ENCODE data around the gene HAL. TPM values are rescaled to one million over a fixed set of nuclear protein-coding genes. Genes with fewer than 3 reads are reported as not detected.

The HAL gene
- polyA plus RNA-seq, 1 donor = 3.6 TPM

- no peaks in the 10 kb centered on the region for H3K9me3 ChIP-seq (ENCODE audit: control insufficient read depth, low read depth, low read length)
- no peak overlapping the region for H3K4me3 ChIP-seq (ENCODE audit: low read length)
- DNase-seq = no peak
- WGBS (ENCODE audit: insufficient coverage, low lambda C conversion rate) = 73% methylated on average over 3 of the region's 27 CpGs
- H3K4me1 ChIP-seq (ENCODE audit: control insufficient read depth, insufficient read depth, low read length) = no peaks in the 10 kb centered on the region
- H3K27me3 ChIP-seq (ENCODE audit: control insufficient read depth, insufficient read depth, low read length) = no peaks in the 10 kb centered on the region
- no peak overlapping the region for H3K27ac ChIP-seq (ENCODE audit: low read length)
- H3K36me3 ChIP-seq (ENCODE audit: control insufficient read depth, insufficient read depth, low read length) = no peaks in the 10 kb centered on the region
Observed at GRCh38 chr12:95956557-95957145, 39.5 kb downstream of the HAL start.

DNA sequence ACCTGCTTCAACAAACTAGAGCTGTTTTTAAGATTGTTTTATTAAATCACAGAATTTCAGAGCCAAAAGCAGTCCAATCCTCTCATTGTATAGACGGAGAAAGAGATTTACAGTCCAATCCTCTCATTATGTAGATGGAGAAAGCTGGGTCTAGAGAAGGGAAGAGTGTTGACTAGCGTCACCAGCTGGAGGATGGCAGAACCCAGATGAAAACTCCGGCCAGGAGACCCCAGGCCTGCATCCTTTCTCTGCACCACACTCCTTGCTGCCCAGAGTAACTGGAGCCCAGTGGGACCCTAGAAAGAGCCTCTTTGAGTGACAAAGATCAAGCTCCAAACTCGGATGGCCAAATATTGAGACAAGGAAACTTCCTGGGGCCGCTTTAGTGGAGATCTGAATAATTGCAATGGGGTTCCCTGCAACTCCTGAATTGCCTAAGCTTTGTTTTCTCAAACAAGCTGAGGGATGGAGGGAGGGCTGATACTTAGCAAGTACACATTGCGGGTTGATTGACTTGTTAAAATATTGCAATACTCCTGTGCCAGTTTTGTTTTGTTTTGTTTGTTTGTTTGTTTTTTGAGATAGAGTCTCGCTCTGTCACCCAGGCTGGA lies 40.5 kb downstream of the HAL start:
- Histone ChIP-seq H3K27ac (ENCODE audit: low read length) (no peak overlapping the region), H3K4me3 (ENCODE audit: low read length) (no peak overlapping the region), H3K9me3 (ENCODE audit: control insufficient read depth, low read depth, low read length) (no peaks in the 10 kb centered on the region), H3K4me1 (ENCODE audit: control insufficient read depth, insufficient read depth, low read length) (no peaks in the 10 kb centered on the region), H3K36me3 (ENCODE audit: control insufficient read depth, insufficient read depth, low read length) (no peaks in the 10 kb centered on the region), H3K27me3 (ENCODE audit: control insufficient read depth, insufficient read depth, low read length) (no peaks in the 10 kb centered on the region)
- WGBS (ENCODE audit: insufficient coverage, low lambda C conversion rate) = 86% methylated on average over 1 of the region's 7 CpGs
- no peak for DNase-seq

- Histone ChIP-seq H3K9me3 (ENCODE audit: control insufficient read depth, low read depth, low read length) (no peaks in the 10 kb centered on the region), H3K4me1 (ENCODE audit: control insufficient read depth, insufficient read depth, low read length) (no peaks in the 10 kb centered on the region), H3K27ac (ENCODE audit: low read length) (no peak overlapping the region), H3K4me3 (ENCODE audit: low read length) (no peak overlapping the region), H3K36me3 (ENCODE audit: control insufficient read depth, insufficient read depth, low read length) (no peaks in the 10 kb centered on the region), H3K27me3 (ENCODE audit: control insufficient read depth, insufficient read depth, low read length) (no peaks in the 10 kb centered on the region)
- DNase-seq = no peak
- no CpG with 5 or more reads among the region's 1 CpG for WGBS (ENCODE audit: insufficient coverage, low lambda C conversion rate)
Observed at GRCh38 chr12:95953000-95953399, 43.1 kb downstream of the HAL start.

DNA sequence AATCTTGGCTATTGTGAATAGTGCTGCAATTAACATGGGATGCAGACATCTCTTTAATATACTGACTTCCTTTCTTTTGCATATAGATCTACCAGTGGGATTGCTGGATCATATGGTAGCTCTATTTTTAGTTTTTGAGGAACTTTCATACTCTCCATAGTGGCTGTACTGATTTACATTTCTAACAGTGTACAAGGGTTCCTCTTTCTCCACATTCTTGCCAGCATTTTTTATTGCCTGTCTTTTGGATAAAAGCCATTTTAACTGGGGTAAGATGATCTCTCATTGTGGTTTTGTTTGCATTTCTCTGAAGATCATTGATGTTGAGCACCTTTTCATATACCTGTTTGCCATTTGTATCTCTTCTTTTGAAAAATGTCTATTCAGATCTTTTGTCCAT lies 44.6 kb downstream of the HAL start:
- H3K4me1 ChIP-seq (ENCODE audit: control insufficient read depth, insufficient read depth, low read length) = no peaks in the 10 kb centered on the region

GRCh38 chr12:95949477-95950206 lies 46.5 kb downstream of the HAL start:
- H3K9me3 ChIP-seq (ENCODE audit: control insufficient read depth, low read depth, low read length) = no peaks in the 10 kb centered on the region
- no peaks in the 10 kb centered on the region for H3K4me1 ChIP-seq (ENCODE audit: control insufficient read depth, insufficient read depth, low read length)
- no peak overlapping the region for H3K27ac ChIP-seq (ENCODE audit: low read length)
- 31% methylated on average over 2 of the region's 4 CpGs for WGBS (ENCODE audit: insufficient coverage, low lambda C conversion rate)
- H3K36me3 ChIP-seq (ENCODE audit: control insufficient read depth, insufficient read depth, low read length) = no peaks in the 10 kb centered on the region
- H3K4me3 ChIP-seq (ENCODE audit: low read length) = no peak overlapping the region
- no peaks in the 10 kb centered on the region for H3K27me3 ChIP-seq (ENCODE audit: control insufficient read depth, insufficient read depth, low read length)
- DNase-seq = no peak

More for the DNA sequence above, 44.6 kb downstream of the HAL start:
- no peaks in the 10 kb centered on the region for H3K36me3 ChIP-seq (ENCODE audit: control insufficient read depth, insufficient read depth, low read length)
- H3K9me3 ChIP-seq (ENCODE audit: control insufficient read depth, low read depth, low read length) = no peaks in the 10 kb centered on the region
- no peak overlapping the region for H3K27ac ChIP-seq (ENCODE audit: low read length)
- no peaks in the 10 kb centered on the region for H3K27me3 ChIP-seq (ENCODE audit: control insufficient read depth, insufficient read depth, low read length)
- H3K4me3 ChIP-seq (ENCODE audit: low read length) = no peak overlapping the region
- no peak for DNase-seq

- peaks cover 3% of the 10 kb centered on the region for H3K27me3 ChIP-seq (ENCODE audit: control insufficient read depth, insufficient read depth, low read length)
- H3K36me3 ChIP-seq (ENCODE audit: control insufficient read depth, insufficient read depth, low read length) = no peaks in the 10 kb centered on the region
- H3K4me3 ChIP-seq (ENCODE audit: low read length) = no peak overlapping the region
- no CpG with 5 or more reads among the region's 10 CpGs for WGBS (ENCODE audit: insufficient coverage, low lambda C conversion rate)
- no peaks in the 10 kb centered on the region for H3K9me3 ChIP-seq (ENCODE audit: control insufficient read depth, low read depth, low read length)
- H3K27ac ChIP-seq (ENCODE audit: low read length) = no peak overlapping the region
- peaks cover 3% of the 10 kb centered on the region for H3K4me1 ChIP-seq (ENCODE audit: control insufficient read depth, insufficient read depth, low read length)
- no peak for DNase-seq
Observed at GRCh38 chr12:95944108-95944704, 51.9 kb downstream of the HAL start.

DNA sequence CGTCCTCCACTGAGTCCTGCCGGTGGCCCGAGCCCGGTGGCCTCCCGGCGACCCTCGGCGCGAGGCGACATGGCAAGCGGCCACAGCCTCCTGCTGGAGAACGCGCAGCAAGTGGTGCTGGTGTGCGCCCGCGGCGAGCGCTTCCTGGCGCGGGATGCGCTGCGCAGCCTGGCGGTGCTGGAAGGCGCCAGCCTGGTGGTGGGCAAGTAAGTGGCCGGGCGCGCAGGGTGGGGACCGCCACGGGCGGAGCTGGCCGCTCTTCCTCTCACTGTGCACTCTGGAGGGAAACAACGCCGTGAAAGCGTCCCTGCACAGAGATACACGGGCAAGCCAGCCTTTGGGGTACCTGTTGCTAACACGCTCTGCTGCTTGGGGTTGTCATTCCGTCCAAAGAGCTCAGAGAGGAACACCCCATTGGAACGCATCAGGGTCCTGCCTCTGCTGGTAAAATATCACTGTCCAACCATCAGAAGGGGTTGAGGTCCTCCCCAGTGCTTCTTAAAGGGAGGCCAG lies 52.8 kb downstream of the HAL start, which contains the start of gene AMDHD1:
Gene AMDHD1, plus strand, starts transcription at position 2 of the 513 bp plus-strand sequence. Its CDS starts 68 bp downstream, at position 70.
- no CpG with 5 or more reads among the region's 38 CpGs for WGBS (ENCODE audit: insufficient coverage, low lambda C conversion rate)
- no peaks in the 10 kb centered on the region for H3K9me3 ChIP-seq (ENCODE audit: control insufficient read depth, low read depth, low read length)
- peak within 1 kb of the TSS; percentile 69 for H3K4me3 ChIP-seq (ENCODE audit: low read length)
- peaks cover 3% of the 10 kb centered on the region for H3K27me3 ChIP-seq (ENCODE audit: control insufficient read depth, insufficient read depth, low read length)
- peak within 1 kb of the TSS; percentile 88 for H3K27ac ChIP-seq (ENCODE audit: low read length)
- H3K4me1 ChIP-seq (ENCODE audit: control insufficient read depth, insufficient read depth, low read length) = peaks cover 3% of the 10 kb centered on the region
- peak; percentile 58 to 81 for DNase-seq
- H3K36me3 ChIP-seq (ENCODE audit: control insufficient read depth, insufficient read depth, low read length) = no peaks in the 10 kb centered on the region

DNA sequence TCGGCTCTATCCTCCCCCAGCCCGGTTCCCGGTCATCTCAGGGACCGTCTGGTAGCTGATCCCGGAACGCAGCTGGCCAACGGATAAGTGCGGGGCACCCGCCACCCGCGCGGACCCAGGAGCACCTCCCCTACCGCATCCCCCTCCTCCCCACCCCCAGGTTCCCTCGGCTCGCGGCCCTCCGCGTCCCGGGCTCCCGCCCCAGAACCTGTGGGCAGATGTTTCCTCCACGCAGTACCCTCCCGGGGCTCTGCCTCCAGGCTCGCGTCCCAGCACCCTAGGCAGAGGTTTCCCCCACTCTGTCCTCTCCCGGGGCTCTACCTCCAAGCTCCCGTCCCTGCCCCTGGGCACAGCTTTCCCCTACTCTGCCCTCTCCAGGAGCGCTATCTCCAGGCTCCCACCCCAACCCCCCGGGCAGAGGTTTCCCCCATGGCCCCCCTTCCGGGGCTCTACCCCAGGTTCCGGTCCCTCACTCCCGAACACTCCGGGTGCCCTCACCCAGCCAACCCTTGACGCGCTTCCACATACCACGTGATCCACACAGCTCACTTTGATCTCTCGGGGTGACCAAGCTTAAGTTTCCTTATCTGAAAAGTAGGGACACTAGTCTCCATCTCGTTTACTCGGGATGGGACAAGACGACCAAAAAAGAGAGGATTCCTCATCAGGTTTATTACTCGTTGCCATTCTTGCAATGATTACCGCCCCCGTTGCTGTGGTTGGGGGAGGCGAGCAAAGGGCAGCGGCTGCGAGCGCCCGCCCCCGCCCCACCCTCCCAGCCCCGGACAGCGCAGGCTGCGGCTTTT lies 53.4 kb downstream of the HAL start, which contains the start of gene CCDC38:
Gene CCDC38, minus strand, starts transcription at position 91 of the 806 bp plus-strand sequence. CDS start 6,105 bp downstream, outside the sequence.
- no peaks in the 10 kb centered on the region for H3K36me3 ChIP-seq (ENCODE audit: control insufficient read depth, insufficient read depth, low read length)
- peaks cover 3% of the 10 kb centered on the region for H3K27me3 ChIP-seq (ENCODE audit: control insufficient read depth, insufficient read depth, low read length)
- peak within 1 kb of the TSS; percentile 88 for H3K27ac ChIP-seq (ENCODE audit: low read length)
- H3K4me3 ChIP-seq (ENCODE audit: low read length) = peak within 1 kb of the TSS; percentile 69
- no peaks in the 10 kb centered on the region for H3K9me3 ChIP-seq (ENCODE audit: control insufficient read depth, low read depth, low read length)
- peak; percentile 80 to 91 for DNase-seq
- no CpG with 5 or more reads among the region's 51 CpGs for WGBS (ENCODE audit: insufficient coverage, low lambda C conversion rate)
- H3K4me1 ChIP-seq (ENCODE audit: control insufficient read depth, insufficient read depth, low read length) = peaks cover 3% of the 10 kb centered on the region

- H3K27ac ChIP-seq (ENCODE audit: low read length) = peak overlapping the region; percentile 88
- DNase-seq = no peak
- no peaks in the 10 kb centered on the region for H3K9me3 ChIP-seq (ENCODE audit: control insufficient read depth, low read depth, low read length)
- H3K4me3 ChIP-seq (ENCODE audit: low read length) = peak overlapping the region; percentile 69
- no peaks in the 10 kb centered on the region for H3K36me3 ChIP-seq (ENCODE audit: control insufficient read depth, insufficient read depth, low read length)
- H3K27me3 ChIP-seq (ENCODE audit: control insufficient read depth, insufficient read depth, low read length) = peaks cover 3% of the 10 kb centered on the region
- WGBS (ENCODE audit: insufficient coverage, low lambda C conversion rate) = 50% methylated on average over 2 of the region's 13 CpGs
- H3K4me1 ChIP-seq (ENCODE audit: control insufficient read depth, insufficient read depth, low read length) = peaks cover 3% of the 10 kb centered on the region
Observed at GRCh38 chr12:95942101-95942523, 54.0 kb downstream of the HAL start.
